NCI-H446 treated with DMSO at 0.1 percent for 48 hours (cell line): ENCODE results near the gene IFNG-AS1.

Experiments
- DNase-seq: peaks from one replicate; lab custom pipeline; 2025; lab: John Stamatoyannopoulos, UW

IFNG-AS1 gene

DNA sequence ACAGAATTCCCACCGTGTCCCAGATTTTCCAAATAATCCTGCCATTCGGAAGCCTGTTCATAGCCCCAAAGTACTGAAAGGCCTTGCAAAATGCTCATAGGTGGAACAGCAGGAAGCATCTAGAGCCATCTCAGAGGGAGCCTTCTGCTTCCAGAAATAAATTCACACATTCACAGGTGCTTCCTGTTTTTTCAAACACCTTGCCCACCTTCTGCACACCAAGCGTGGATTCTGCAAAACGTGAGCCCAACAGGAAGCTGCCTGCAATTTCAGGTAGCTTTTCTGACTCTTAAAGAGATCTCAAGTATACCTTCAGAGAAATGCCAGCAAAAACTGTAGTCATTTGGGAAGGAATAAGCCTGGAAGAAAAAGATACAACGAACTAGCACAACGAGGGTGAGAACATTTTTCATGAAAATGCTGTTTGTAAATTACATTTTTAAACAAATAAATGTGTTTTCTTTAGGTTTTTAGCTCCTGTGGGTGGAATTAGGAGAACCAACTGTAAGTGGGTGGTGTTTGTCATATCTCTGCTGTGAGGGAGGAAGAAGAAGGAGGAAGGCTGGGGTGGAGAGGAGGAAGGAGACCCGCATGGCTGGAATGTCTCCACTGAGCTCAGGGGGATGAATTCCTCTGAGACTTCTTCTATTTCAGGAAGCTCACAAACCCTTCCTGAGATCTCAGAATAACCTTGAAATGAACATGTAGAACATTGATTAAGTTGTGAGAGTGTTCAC is at the start of gene IFNG-AS1:
Gene IFNG-AS1, plus strand, starts transcription at position 264 of the 737 bp plus-strand sequence.
- DNase-seq = no peak

DNA sequence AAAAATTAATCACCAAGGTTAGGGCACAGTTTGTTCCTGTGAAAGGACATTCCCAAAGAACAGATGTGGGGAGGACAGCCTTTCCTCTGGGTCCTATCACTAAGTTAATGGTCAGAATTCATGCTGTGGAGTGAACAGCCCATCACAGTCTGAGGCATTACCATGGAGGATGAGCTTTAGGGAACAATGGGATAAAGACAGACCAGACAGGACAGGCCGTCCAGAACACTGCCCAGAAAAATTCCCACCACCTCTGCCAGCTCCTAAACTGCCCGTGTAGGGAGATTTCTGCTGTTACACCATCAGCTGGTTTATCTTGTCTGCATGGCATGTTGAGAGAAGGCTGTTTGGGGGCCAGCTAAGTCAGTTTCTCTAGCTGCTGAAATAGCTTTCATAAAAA is 49.6 kb upstream of the IFNG-AS1 start:
- DNase-seq = no peak

DNA sequence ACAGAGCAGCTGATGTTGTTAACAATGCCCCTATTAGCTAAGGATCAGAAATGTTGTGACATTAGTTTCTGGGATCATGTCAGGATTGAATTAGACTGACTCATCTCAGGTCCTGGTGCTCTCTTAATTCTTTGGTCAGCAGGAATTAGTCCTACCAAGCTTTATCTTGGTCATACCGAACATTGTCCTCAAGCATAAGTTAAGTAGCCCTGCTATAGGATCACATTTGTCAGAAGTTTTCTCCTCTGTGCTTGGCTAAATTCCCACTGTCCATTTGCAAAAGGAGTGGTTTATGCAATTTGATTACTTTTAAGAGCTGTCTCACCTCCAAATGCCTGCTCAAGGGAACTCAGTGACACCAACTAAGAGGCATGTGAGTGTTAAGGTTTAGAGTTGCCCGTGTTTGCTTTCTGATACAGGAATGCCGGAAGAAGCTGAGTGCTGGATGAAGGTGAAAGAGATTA is 48.4 kb upstream of the IFNG-AS1 start:
- no peak for DNase-seq

DNA sequence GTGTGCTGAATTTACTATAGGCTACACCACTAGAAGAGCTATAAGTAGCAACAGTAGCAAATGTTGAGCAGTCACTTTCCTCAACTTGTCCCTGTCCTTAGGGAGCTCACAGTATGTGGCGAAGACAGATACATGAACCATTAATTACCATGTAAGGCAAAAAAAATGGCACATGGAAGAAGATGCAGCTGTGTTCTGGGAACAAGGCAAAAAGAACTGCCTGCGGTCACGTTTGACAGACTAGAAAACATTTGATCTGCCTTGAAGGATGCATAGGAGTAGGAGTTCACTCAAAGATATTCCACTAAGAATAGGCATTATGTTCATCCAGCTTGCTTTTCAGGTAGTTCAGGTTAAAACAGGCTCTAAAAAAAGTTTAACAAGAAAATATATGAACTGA is 46.5 kb upstream of the IFNG-AS1 start:
- DNase-seq = no peak

DNA sequence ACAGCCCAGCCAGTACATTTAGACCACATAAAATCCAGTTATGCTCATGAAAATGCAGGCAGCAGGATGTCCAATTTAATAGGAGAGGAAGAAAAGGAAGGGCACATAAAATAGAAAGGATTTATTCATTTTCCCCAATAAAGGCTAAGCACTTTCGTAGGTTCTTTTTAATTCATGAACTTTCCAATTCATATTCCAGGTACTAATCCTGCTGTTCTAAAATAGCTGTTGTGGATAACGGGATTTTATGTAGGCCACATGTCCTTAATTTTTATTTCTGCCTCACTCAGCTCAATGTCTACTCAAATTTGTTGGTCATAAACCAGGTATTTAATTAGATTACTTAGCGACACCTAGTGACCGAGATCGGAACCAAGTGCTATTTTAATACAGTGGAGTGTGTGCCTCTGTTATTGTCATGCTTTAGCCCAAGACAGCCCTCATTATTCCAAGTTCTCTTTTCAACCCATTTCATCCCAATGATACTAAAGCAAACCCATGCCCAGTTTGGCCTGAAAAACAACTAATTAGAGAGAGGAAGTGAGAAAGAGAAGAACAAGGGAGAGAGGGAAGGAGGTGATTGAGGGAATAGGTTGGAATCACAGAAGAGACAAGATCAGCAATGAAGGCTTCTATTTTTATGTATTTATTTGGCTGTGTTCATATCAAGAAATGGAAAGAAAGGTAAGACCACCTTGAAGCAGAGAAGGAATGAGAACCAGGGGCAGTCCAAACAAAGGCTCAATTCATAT is 45.9 kb upstream of the IFNG-AS1 start:
- peak; percentile 67 for DNase-seq

DNA sequence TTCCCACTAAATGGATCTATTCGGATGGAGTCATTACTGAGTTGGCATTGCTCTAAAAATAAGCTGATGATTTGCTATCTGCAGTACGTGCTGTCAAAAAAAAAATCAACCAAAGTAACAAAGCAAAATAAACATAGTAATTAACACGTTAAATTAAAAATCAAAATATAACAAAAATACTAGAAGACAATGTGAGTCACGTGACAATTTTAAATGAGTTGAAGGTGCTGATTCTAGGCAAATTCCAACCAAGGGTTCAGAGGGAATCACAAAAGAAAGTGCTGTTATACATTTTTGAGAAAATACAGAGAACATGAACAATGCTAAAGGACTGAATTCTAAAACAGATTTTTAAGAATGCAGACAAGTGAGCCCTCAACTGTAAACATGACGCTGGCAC is 45.2 kb upstream of the IFNG-AS1 start:
- no peak for DNase-seq

DNA sequence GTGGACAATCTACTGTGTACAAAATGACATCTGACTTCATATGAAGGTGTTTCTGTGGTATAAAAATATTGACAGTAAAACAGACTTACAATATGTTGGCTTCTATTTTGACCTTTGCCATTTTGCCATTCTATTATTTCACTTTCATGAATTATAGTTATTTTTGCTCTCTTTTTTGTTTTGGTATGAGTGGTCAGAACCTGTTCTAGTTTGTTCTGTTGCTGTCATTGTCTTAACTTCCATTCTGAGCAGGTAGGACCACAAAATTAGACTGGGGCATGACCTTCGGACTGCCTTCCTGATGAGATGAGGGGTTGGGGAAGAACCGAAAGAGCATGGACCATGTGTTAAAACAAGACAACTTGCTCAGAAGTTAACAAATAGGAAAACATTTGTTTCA is 36.5 kb upstream of the IFNG-AS1 start:
- DNase-seq = no peak

DNA sequence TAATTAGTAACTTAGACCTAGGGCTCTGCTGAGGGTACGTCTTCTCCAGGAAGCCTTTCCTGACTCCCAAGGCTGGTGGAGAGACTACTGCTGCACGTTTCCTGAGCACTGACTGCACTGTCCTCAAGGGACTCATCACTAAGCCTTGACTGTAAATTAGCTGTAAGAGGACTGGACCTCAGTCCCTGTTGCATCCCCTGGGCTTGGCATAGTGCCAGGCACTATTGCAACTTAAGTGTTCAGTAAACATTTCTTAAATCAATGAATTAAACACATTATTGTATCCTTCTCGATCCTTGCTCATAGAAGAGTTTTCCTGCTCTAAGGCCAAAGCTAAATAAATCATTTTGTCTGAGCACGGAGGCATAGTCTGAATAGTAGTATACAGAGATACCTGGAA is 31.9 kb upstream of the IFNG-AS1 start:
- no peak for DNase-seq

DNA sequence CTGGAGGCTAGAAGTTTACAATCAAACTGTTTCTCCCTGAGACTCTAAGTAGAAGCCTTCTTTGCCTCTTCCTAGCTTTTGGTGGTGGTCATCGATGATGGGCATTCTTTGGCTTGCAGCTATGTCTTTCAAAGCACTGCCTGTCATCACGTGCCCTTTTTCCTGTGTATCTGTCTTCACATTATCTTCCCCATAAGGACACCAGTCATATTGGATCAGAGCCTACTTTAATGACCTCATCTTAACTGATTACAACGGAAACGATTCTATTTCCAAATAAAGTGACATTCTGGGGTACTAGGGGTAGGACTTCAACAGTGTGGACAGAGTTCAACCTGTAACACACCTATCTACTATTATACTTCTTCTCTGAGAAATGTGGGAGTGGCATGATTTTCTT is 31.1 kb upstream of the IFNG-AS1 start:
- DNase-seq = no peak

DNA sequence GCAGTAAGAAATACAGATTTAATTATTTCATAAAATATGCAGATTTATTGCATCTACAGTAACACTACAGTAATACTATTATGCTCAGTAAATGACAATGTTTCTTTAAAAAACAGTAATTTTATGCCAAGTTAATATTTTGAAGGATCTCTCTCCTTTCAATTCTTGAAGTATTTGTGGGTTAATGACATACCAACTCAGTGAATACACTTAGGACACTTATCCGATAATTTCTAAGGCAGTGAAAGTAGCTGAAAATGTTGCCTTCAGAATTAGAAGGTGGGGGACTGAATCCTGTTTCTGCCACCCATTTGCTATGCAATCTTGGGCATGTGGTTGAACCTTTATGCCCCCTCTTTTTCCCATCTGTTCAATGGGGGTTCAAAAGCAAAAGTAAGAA is 24.8 kb upstream of the IFNG-AS1 start:
- no peak for DNase-seq

DNA sequence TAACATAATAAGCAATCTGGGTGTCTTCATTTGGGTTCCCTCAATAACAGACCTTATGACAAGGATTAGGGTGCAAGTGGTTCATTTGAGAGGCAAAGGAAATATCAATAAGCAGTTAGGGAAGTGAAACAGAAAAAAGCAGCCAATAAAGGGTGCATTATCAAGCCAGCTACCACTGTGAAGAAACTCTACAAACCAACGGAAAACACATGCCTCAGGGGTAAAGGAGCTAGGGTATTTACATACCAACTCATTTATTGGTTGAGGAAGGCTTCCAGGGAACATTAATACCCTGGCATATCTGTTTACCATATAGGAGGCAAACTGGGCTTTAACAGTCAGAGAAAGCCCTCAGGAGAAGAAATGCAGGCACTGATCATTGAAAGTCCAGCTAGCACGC is 22.7 kb upstream of the IFNG-AS1 start:
- DNase-seq = no peak

DNA sequence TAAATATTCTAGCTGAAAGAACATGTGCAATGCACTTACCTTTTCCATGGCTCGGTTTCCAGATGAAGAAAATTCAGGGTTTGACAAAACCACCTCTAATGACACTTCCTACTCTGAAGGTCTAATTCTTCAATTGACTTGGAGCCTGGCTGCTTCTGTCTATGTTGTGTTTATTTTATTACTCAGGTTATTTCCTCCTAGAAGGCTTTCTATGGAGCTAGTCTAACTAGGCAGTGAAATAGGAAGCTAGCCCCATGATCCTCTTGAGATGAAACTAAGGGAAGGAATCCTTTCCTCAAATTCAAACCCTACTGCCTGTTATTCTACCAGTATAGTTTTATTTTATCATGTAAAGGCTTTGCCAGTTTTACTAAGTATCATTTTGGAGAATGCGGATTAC is 20.9 kb upstream of the IFNG-AS1 start:
- no peak for DNase-seq

DNA sequence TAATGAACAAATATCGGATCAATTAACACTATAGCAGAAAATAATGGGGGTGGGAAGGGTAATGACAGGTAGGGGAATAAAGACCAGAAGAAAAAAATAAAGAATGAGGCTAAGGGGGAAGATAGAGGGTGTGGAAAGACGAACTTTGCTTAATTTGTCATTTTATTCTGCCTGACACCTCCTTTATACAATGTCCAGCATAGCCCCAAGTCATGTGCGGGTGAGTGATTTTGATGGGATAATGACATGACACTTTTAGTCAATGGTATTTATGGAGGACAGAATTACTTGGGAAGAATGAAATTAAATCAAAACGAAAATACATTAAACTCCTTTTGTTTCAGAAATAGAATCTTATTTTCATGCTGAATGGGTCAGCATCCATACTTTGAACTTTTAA is 20.5 kb upstream of the IFNG-AS1 start:
- no peak for DNase-seq

DNA sequence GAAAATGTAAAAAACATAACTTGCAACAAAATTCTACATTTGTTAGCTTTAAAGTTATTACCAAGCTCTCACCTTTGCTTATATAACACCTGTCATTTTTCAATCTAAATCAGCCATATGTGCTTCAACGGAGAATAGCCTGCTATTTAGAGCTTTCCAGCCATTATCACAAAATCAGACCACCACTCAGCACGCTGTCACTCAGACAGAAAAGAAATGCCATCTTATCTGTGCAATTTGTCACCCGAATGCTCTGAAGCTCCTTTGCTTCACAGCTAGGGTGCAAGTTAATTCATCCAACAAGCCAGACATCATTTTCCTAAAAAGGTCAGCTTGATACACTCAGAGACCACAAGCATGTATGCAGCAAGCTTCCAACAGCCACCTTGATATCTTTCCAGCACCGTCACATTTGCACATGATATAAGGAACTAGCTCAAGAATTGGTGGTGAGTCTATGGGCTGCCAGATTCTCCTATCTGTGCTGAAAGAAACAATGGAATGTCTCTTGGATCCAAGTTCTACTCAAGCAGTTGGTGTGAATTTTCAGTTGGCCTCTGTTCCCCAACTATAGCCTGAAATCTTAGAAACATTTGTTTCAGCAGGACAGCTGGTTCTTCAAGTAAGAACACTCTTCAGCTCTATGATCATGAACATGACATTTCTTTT is 20.0 kb upstream of the IFNG-AS1 start:
- no peak for DNase-seq

DNA sequence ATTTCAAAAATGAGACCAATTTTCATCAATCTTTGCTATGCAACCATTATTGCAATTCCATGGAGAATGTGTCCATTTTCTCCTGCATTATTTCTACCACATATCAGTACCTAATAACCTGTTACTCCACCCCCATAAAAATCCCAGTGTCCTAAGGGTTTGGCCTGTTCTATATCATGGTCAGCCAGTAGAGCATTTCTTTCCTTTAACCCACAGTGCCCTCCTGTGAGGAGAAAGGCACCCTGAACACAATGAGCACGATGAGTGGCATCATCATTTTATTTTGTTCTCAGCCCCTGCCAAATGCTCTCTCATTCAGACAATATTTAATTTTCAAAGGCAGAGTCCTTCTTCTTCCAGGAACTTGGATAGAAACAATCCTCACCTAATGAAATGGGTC is 11.6 kb upstream of the IFNG-AS1 start:
- no peak for DNase-seq

DNA sequence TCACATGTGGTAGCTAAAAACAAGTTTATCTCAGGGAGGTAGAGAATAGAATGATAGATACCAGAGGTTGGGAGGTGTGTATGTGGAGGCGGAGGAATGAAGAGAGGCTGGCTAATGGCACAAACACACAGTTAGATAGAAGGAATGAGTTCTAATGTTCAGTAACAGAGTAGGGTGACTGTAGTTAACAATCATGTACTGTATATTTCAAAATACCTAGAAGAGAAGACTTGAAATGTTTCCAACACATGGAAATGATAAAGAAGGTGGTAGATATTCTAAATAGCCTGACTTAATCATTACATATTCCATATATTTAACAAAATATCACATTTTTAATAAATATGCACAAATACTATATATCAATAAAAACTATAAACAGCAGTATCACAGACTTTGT is 8.9 kb upstream of the IFNG-AS1 start:
- no peak for DNase-seq

DNA sequence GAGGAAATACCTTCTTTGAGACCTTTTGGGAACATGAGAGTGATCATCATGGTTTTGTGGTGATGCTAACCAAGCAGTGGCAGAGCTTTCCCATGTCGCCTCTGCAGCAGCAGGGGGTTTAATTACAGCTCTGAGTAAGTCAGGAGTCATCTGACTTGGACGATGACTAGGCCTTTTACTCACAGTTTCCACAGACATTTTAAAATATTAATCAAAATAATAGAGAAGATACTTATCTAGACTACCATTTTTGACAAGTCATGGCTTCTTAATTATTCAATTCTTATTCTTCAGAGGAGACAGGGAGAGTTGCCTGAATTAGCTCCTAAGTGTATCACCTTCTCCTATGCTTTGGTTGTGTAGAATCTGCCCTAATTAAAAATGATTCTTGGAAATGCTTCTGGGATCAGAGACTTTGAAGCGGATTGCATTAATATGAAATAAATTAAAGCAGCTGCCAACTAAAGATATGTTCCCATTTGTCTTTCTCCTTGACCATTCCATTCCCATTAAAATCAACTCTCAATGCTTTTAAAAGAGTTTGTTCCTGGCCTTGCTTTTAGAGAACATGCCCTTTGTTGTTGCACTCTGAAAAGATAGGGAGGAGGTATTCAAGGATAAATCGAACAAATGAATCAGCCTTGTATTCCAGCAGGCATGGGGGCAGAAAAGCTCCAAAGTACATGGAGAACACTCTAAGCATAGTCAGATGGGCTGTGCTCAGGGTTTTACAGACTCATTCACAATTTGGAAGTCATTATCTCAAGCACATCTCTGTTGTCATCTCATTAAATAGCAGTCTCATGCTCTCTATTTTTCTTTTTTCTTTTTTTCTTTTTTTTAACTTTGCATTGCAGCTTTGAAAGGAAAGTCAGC is 7.7 kb upstream of the IFNG-AS1 start:
- DNase-seq = no peak

DNA sequence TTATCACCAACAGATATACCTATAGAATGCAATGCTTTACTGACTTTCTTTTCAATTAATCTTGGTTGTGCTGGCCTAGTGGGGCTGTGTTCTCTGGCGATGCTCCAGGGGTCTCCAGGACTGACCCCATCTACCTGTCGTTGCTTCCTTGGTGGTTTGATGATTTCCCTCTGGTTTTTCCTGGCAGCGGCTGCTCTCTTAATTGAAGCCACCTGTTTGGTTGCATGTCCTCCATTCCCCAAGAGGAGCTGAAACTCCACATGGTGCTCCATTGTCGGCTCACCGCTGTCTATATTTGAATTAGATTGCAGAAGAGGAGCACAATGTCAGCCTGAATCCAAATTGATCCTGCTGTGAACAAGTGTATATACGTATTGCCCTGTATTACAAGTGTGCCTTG is 7.1 kb upstream of the IFNG-AS1 start:
- no peak for DNase-seq

DNA sequence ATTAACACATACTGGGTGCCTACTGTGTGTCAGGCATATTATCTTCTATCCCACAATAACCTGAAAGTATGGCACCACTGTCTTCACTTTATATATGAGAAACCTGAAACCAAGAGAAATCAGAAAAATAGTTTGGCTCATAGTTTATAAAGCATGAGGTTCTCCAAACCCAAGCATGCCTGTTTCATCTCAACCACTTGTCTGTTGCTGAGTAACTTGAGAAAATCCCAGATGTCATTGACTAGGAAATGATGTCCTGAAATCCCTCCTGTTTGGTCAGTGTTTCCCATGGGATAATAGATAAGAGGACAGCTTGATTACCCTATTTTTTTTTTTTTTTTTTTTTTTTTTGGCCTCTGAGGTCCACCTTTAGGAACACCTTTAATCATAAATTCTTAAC is 2.6 kb upstream of the IFNG-AS1 start:
- DNase-seq = no peak

DNA sequence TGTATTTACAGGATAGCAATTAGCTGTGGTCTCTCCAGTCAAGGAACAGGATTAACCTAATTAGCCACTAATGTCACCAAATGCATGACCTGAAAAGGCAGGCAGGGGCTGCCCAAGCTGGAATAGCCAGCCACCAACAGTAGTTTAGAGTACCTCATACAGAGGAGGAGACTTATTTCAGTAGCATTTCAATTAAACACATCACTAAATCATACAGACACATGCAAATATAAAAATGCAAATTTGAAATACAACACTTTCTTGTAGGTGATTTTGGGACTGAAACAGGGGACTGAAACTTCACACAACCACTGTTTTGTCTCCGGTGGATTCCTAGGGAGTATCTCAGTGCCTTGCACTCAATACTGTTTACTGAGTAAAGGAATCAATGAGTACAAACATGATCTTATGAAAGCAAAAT is 636 bp upstream of the IFNG-AS1 start:
- no peak for DNase-seq

DNA sequence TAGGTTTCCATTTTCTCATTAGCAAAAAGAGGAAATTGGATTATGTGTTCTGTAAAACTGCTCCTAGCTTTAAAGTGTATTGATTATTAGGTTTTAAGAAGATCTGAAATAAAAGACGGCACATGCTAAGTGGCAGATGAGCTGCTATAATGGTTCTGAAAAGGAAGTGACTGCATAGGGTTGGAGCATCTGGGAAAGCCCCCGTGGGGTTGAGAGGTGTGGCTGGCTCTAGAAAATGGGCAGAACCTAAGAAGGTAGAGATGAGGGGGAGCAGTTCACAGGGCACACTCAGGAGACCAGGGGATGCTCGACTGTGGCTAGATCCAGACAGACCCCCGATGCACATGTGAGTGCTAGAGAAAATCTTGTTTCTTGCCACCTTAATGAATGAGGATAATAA is 1.9 kb downstream of the IFNG-AS1 start:
- no peak for DNase-seq

DNA sequence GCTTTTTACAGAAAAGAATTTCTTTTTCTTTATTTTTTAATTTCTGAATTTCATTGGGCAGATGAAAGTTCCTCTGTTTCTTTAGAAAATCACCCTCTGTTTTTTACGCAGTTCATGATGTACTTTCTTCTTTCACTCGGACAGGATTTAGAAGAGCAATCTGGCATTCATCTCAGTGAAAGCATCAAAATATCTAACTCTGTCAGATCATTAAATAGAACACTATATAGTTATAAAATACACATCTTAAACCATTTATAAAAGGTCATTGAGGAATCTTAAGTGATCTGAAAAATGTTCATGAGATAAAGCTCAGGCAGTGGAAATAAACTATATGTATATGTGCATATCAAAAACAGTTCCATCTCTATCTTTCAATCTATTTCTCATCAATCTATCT is 3.9 kb downstream of the IFNG-AS1 start:
- DNase-seq = no peak
